GM19351 (cell line): ENCODE measurements around the gene RAB12.
"Not testable (repeated sequence)": the region's sequence is repeated elsewhere in the genome, so short reads cannot be mapped to it uniquely, and the experiment has no call there.

Experiments
- ATAC-seq: cut with Tn5 transposase; IDR thresholded peaks from one replicate; pipeline ENCODE4 v1.9.1; 2021; ENCODE audit warnings: mild to moderate bottlenecking, moderate library complexity; ENCODE audit not compliant: unreplicated experiment

Gene RAB12

DNA sequence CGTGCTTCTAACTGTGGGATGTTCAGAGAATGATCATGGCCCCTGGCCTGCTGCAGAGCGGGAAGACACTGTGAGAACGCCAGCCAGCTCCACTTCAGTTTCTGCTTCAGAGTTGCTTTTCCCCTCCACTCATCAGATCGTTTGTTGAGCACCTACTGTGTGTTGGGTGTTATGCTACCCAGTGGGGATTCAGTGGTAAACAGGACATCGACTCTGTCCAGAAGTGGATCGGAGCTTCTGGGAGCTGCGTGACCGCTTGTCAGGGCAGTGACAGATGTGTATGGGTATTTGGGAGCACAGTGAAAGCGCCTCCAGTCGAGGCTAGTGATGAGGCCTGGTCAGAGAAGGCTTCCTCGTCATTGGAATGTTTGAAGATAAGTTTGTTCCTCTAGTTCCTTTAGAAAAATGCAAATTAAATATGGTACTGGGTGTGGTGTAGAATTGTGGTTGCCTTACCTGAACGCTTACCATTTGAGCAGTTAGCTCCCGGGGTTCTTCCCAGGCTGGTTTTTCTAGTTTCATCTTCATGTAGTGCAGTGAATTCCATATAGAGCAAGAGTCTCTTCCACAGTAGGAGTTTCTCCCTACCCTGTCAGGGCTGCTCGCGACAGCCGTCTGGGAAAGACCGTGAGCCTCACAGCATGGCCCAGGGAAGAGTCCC lies 2.8 kb downstream of the RAB12 start:
- ATAC-seq = no peak

DNA sequence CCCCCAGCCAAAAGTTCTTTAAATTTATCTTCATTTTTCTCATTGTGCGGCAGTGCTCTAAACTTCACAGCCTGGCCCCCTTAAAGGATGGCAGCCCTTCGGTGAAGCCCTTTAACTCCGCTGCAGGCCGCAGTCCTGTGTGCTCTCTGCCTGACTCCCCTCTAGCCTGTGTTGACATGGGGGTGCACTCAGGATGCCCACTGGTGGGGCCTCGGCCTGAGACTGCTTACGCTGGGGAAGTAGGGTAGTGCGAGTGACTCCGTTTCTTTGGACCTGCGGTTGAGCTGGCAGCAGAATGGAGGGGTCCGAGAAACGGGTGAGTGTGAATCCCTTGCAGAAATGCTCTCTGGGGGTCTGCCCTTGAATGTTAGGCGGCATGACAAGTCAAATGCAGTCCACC lies 5.6 kb downstream of the RAB12 start:
- no peak for ATAC-seq

DNA sequence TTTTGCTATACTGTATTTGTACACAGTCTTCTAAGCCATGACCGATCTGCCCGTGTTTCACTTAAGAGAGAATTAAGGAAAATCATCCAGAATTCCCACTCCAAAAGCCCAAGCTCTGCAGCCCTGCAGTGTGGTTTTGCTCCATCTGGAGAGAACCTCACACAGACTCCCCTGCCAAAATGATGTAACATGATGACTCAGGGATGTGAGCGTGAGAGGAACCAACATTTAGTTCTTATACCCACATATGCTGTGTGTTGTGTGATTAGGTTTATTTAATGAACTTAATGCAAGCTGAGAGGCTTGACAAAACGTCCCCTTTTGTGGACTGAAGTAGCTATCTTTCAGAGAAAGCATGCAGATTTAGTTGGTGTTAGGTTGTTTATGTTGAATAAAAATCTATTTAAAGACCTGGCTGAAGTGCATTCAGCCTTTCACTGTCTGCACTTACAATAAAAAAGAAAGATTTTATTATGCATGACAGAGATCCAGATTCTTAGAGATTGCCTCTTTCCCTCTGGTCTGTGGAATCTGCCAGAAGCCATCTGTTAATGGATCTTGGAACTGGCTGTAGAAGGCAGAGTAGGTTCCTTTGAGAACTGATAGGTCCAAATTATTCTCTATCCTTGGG lies 6.3 kb downstream of the RAB12 start:
- no peak for ATAC-seq

DNA sequence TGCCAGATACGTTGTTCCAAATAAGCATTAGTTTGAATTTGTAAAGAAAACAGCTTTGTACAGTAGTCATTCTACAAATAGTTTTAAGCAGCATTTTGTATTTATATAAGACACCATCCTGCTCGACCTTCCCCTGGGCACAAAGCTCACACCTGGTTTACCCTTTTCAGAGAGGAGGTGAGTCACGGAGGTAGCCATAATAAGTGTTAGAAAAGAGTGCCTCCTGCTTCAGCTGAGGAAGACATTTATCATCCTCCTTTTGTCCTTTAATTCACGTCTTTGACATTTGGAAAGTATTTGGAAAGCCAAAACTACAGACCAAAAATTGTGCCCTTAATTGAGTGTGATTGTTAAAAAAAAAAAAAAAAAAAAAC lies 6.8 kb downstream of the RAB12 start:
- no peak for ATAC-seq

DNA sequence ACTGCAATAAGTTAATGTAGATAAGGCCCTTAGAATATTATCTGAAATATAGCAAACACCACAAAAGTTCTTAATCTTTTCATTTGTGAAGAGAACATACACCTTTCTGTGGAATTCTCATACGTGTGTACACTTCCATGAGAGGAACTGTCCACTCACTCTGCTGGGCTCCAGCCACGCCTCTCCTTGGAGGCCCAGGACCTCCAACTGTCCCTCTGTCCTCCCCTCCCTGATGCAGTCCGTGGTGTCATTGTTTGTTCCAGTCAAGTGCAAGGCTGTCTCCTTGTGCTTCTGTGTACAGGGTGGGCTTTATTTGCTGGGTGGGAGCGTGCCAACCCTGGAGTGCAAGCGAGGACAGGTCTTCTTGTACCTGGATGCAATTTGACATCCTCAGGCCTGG lies 8.7 kb downstream of the RAB12 start:
- ATAC-seq = no peak

DNA sequence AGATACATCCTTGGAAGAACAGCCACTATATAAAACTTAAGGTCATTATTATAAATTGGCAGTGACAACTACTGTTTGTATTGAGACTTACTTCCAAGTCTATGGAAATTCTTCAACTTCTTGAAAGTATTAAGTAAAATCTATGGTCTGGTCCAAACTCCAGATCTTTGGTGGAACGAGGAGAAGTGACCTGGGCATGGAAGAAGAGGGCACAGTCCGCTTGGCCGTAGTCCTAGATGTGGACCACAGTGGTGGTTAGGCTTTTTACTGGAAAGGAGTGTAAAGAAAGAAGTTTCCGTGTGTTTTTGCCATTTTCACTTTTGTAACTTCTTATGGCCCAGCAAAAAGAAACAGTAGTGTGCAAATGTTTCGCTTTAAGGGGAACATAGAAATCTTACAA lies 9.8 kb downstream of the RAB12 start:
- no peak for ATAC-seq

DNA sequence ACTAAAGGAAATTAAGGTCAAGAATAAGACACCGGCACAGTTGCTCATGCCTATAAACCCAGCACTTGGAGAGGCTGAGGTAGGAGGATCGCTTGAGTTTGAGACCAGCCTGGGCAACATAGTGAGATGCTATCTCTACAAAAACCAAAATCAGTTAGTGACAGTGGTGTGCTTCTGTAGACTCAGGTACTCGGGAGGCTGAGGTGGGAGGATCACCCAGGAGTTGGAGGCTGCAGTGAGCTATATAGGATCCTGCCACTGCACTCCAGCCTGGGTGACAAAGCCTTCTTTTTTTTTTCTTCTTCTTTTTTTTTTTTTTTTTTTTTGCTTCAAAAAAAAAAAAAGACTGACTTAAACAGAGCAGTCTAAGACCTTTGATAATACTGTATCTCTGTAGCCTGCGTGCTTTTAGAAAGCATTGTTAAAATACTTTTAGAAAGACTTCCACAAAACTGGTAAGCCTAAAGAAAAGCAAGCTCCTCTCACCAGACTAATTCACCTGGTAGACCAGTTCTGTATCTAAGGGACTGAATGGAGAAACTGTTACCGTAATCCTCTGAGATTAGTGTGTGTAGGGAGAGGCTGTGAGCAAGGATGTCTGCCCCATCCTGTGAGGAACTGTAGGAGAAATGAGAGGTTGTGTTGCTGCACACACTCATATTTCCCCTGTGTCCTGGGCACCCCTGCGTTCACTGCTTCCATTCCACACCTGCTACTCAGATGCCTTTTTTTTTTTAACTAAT lies 10.8 kb downstream of the RAB12 start:
- no peak for ATAC-seq

DNA sequence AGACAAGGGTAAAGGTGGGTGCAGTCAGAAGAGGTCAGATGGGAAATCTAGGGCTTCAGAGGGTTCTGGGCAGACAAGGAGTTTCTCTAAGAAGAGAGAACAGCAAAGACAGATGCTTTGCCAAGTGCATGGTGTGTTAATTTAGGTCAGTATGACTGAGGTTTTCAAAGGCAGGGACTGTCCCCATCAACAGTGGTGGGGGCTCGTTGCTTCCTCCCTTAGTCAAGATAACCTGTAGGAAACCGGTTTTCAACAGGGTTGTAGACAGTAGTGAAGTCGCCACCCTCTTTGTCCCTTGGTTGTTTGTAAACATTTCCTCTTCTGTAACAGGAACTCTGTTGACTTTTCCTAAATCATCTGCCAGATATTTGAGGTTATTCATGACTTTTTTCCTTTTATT lies 11.6 kb downstream of the RAB12 start:
- no peak for ATAC-seq

DNA sequence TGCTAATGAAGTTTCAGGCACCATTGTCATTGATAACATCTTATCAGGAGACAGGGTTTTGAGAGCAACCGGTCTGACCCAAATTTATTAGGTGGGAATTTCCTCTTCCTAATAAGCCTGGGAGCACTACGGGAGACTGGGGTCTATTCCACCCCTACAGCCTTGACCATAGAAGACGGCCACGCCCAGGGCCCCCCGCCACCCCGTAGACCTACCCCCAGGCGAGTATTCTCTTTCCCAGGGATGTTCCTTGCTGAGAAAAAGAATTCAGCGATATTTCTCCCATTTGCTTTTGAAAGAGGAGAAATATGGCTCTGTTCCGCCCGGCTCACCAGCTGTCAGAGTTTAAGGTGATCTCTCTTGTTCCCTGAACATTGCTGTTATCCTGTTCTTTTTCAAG lies 13.4 kb downstream of the RAB12 start:
- not testable (repeated sequence) for ATAC-seq

DNA sequence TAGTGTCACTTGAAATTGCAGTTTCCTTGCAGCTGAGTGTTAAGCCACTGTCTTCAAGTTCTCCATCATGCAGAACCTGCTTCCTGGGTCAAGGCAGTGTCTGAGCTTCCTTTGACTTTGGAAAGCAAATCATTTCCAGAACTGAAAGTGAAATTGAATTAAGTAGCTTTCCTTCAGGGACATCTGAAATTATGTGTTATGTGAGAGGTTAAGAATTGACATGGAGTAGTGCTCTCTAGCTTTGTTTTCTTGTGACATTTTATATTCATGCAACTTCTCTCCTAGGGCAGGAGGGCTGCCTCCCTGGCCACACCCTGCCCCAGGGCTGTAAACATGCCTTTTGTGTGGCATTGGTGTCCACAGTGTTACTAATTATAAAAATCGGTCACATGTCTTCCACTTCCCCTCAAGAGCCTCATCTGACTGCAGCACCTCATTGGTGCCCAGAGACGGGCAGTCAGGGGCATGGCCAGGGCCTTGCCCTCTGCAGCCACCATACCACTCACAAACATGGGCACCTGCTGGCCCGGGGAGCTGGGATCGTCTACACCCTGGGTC lies 14.4 kb downstream of the RAB12 start:
- peak; percentile 66 for ATAC-seq

DNA sequence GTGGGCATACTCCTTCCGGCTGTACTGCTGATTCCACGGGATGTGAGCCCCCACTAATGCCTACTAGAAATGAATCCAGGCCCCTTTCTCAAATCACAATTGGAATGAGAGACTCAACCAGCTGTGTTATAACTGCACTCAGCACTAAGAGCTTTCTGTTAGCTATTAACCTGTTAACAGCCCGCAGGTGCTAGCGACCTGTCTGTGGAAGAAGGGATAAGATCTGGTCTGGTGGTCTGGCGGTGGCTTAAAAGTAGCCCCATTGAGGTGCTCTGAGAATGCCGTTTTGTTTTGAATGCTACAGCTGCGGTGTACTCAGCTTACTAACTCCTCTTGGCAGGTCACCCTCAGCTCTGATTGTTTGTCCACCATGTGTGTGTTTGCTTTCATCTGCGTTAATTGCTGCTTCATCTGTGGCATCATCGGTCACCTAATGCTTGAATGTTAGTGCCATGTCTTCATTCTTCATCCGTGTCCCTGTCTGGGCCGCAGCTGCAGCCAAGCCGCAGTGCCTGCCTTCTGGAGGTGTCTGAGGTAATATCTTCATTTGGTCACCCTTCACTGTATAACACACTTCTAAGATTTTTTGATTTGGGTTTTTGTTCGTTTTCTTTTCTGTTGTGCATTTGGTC lies 16.3 kb downstream of the RAB12 start:
- ATAC-seq = no peak

DNA sequence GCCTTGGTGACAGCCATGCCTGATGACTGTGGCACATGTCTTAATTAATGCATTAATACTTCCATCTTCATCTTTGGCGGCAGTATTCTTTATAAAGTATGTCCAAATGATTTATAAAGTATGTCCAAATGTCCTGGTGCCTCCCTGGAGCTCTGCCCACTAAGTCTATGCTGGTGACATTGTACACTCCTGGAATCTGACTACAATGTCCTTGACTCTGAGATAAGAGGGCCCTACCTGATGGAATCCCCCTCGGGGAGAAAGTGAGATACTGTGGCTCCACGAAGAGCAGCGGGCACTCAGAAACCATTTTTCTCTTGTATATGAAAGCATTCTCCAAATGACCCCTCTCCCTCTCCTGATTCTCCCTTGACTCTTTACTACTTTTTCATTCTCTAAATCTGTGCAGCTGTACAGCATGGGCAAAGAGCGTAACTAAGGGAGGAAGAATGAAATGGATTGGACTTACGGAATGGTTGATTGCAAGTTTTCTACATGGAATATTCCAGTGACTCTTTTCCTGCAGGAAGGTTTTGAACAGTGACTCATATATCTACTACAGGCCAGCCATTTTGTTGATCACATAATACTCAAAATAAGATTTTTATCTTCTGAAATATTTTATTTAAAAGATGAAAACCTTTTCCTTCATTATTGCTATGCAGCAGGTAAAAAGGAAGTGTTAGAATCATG lies 17.3 kb downstream of the RAB12 start:
- ATAC-seq = no peak

DNA sequence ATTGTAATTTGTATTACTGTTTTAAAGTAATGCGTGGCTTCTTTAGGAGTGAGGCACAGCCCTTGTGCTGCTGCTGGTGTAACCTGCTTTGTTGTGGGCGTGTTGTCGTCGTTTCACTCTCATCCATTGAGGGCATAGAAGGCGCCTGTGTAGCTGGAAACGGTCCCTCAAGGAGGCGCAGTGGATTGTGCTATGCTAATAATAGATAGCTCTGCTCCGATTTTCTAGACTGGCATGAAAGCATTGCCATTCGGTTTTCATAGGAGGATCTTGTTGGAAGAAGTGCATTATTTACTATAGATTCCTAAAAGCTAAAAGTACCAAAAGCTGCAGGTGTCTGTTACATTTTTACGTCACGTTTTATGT lies 17.9 kb downstream of the RAB12 start:
- ATAC-seq = no peak

DNA sequence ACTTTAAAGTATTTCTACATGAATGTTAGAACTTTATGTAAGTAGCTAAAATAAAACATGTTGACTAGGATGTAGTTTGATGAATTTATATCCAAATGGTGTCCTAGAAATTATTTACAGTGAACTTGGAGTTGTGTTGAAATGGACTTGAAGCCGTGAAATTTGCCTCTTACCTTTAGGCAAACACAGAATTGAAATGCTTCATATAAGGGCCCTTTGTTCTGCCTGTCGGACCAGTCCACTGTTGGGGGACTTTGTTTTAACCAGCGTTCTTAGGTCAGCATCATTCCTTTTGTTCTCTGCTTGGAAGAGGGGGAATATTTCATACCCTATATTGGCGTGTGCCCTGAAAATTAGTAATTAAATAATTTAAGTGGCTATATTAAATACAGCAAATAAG lies 18.3 kb downstream of the RAB12 start:
- no peak for ATAC-seq

DNA sequence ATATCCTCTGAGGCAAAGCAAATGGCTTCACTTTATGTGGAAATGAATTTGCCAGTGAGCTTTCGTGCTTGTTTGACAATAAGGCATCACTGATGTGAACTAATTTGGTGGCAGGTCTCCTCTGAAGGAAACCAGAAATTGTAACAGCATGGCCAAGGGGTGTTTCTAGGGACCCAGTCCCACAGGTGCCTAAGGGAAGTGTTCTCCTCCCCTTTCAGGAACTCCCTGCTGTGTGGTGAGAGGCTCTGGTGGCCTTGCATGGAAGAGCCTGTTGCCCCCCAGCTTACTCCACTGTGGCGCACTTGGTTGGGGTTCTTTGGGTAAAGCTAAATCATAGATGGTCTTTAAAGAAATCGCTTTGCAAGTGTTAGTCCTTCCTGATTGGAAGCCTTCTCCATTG lies 20.4 kb downstream of the RAB12 start:
- no peak for ATAC-seq

DNA sequence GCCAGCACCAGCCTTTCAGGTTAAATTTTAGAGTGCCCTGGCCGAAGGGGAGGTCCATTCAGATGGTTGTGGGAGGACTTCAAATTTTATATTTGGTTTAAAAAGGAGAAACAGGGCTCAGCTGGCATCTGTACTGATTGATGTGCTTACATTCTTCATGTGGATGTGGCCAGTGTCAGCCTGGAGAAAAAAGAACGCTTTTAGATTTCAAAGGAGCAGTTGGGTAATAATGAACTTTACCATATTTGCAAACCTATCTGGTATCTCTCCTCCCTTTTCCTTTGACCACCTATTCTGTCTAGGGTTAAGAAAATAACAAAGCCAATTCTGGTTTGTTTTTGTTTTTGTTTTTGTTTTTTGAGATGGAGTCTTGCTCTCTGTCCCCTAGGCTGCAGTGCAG lies 21.3 kb downstream of the RAB12 start:
- no peak for ATAC-seq

DNA sequence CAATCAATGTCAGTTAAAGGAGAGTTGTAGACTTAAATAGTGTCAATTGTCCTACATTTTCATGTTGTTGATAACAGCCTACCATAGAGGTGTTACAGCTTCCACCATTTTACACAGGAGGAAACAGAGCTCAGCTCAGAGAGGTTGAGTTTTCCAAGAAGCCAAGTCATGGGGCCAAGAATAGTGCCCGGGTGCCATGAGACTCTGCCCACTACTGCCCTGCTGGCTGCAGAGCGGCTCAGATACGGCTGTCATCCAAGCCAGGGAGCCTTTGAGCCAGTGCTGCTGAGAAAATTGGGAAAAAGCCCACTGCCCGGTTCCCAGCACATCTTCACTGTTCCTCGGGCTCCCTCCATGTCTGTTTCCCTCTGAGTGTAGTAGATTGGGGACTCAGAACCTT lies 22.0 kb downstream of the RAB12 start:
- ATAC-seq = no peak

DNA sequence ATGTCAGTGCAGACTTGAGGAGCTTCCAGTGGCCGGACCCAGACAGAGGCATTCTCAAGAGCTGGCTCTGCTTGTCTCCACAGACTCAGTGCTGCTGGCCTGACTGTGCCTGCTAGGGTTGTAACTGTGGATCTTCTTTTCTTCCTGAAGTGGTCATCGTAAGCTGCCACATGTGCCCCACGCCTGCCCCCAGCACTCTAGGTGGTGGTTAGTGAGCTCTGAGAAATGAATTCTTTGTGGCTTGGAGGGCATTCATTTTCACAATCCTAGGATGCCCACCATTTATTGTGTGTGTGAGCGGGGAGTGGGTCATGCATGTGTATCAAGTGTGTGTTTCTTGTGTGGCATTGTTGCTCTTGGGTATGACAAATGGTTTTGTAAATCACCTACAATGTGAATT lies 23.1 kb downstream of the RAB12 start:
- ATAC-seq = no peak

DNA sequence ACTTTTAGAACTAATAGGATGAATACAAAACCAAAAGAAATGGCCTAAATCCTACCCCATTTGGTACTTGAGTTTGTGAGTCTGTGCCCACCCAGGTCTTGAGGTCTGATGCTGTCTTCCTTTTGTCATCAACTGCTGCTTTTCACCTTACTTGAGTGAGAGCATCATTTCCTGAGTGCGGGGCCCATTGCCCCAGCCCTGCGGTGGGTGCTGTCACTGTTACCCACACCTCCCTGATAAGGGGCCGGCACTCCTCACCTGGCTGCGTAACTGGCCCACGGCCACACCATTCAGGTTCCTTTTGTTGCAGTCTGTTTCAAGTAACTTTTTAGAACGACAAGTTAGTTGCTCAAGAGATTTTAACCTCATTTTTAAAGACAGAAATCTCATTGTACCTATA lies 25.3 kb downstream of the RAB12 start:
- no peak for ATAC-seq

DNA sequence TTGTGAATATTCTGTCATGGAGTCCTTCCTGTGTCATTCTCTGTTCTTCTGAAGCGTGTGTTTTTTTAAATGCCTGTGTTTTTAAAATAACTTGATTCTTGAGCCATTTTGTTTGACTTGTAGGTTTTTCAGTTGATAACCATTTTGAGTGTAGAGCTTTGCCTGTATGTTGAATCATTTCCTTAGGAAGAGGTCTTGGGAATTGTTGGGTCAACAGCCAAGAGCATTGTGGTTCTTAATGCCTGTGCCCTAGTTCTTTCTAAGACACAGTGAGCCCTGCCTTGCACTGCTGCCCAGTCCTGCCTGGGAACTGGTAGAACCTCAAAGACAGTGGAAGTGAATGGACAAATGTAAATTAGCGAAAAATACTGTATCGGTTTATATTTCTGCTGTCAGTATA lies 25.9 kb downstream of the RAB12 start:
- no peak for ATAC-seq

DNA sequence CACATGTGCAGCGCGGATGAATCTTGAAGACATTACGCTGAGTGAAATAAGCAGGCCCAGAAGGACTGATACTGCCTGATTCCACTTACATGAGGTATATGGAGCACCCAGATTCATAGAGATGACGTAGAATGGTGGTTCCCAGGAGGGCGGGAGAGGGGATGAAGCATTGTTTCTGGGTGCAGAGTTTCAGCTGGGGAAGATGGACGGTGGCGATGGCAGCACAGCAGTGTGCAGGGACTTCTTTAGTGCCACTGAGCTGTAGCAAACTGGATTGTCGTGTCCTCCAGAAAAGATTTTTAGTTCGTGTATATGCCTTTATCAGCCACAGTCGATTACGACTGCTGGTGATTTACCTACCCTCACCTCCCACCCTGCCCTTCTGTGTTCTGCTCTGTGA lies 30.5 kb downstream of the RAB12 start:
- no peak for ATAC-seq
